Measurements from ENCODE around the gene CDO1. TPM values are rescaled to one million over a fixed set of nuclear protein-coding genes. Genes with fewer than 3 reads are reported as not detected.

Gene CDO1
- total and polyA plus RNA-seq, 2 of the 8 experiments (the other 6 are each of a cell fraction or from before 2014, with no cell fraction given) = 26.1 to 29.5 TPM

DNA sequence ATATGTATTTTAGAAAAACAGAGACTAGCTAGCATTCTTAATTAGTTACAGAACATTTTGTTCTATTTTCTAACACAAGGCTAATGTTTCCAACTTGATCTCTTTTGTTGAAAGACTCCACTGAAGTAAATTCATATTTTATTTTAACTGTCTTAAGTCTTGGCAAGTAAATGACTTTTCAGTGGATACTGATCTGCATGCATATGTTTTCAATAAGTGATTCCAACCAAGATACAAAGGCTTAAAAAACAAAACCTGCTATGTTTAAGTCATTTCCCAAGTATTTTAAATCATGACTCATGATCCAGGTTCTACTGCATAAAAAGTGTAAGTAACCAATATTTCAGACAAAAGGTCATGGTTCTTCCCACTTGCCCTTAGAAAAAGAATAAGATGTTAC, 5.7 kb downstream of the CDO1 start:
- H2BK20ac ChIP-seq (ENCODE audit: low read length) = no peak overlapping the region
- no peak overlapping the region for H3K4ac ChIP-seq (replicated peaks; ENCODE audit: insufficient read length, low read depth, low read length)
- no peak overlapping the region for H3K23ac ChIP-seq (ENCODE audit: insufficient read length)
- H3K9me3 ChIP-seq (ENCODE audit: insufficient read depth in 2 of 2, low read depth in 1 of 2, low read length in 1 of 2) = no peaks in the 10 kb centered on the region
- no peak overlapping the region for H3K9ac ChIP-seq (replicated peaks in 1 of 4; ENCODE audit: extremely low read depth in 1 of 4, low read depth in 3 of 4, low read length in 3 of 4)
- TF ChIP-seq, protein P1, sequence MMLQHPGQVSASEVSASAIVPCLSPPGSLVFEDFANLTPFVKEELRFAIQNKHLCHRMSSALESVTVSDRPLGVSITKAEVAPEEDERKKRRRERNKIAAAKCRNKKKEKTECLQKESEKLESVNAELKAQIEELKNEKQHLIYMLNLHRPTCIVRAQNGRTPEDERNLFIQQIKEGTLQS (IDR thresholded peaks at IDR 0.05; ENCODE audit: insufficient read depth, low read depth, low read length) = no peak
- no peak for TF ChIP-seq POU5F1 (IDR thresholded peaks at IDR 0.05; ENCODE audit: low read depth, low read length)
- no peak for TF ChIP-seq NANOG (IDR thresholded peaks at IDR 0.05; ENCODE audit: insufficient read depth, low read depth, low read length, poor library complexity, severe bottlenecking)
- TF ChIP-seq KDM5A (IDR thresholded peaks at IDR 0.05; ENCODE audit: low read length) = no peak
- TF ChIP-seq POLR2A (IDR thresholded peaks at IDR 0.05; ENCODE audit: control extremely low read depth in 1 of 2, low read depth in 2 of 2, low read length in 2 of 2) = no peak
- no peak for TF ChIP-seq KDM4A (IDR thresholded peaks at IDR 0.05; ENCODE audit: low read depth, low read length, severe bottlenecking)
- TF ChIP-seq BRCA1 (IDR thresholded peaks at IDR 0.05; ENCODE audit: low read depth, low read length) = no peak
- no peak for TF ChIP-seq SP2 (IDR thresholded peaks at IDR 0.05; ENCODE audit: low read length)
- no peak for TF ChIP-seq TCF12 (IDR thresholded peaks at IDR 0.05; ENCODE audit: low read depth, low read length)
- no peak overlapping the region for H2BK120ac ChIP-seq (replicated peaks; ENCODE audit: low read depth, low read length)
- no peak overlapping the region for H2AFZ ChIP-seq (ENCODE audit: low read length)
- H4K5ac ChIP-seq (ENCODE audit: insufficient read length, low read depth, low read length) = no peak overlapping the region
- no peak overlapping the region for H3K56ac ChIP-seq (replicated peaks; ENCODE audit: insufficient read length, low read depth, low read length)
- FAIRE-seq (no peak), DNase-seq (ENCODE audit: low read depth in 1 of 2, low spot score in 2 of 2) (no peak)
- H3K79me2 ChIP-seq (ENCODE audit: control insufficient read depth in 1 of 2, insufficient read depth in 2 of 2, low read length in 2 of 2) = peaks cover 0 to 3% of the 10 kb centered on the region in 2 experiments; a peak in 1 of 4 replicates
- H3K23me2 ChIP-seq (ENCODE audit: low read depth, low read length) = peaks cover 4% of the 10 kb centered on the region
- H3K18ac ChIP-seq (ENCODE audit: extremely low read depth, low read length) = no peak overlapping the region
- CTCF ChIA-PET (ENCODE audit: partially characterized antibody) = interaction anchor here (1.5 kb wide), 1 partner anchor 11 kb away, joined by 5 read pairs; no protein-coding TSS in a partner anchor
- no peak overlapping the region for H4K91ac ChIP-seq (replicated peaks; ENCODE audit: insufficient read length, low read length)
- H2BK15ac ChIP-seq (ENCODE audit: low read length) = no peak overlapping the region
- H3K36me3 ChIP-seq (ENCODE audit: control insufficient read depth in 2 of 4, insufficient read depth in 4 of 4, low read length in 3 of 4) = peaks cover 0 to 19% (median 1%) of the 10 kb centered on the region in 4 experiments; a peak in 5 of 8 replicates
- H4K20me1 ChIP-seq (replicated peaks in 1 of 2; ENCODE audit: control insufficient read depth in 1 of 2, insufficient read depth in 2 of 2, low read length in 2 of 2) = peaks cover 0 to 3% of the 10 kb centered on the region in 2 experiments
- H3K27ac ChIP-seq (ENCODE audit: low read depth, low read length) = no peak overlapping the region
- H2BK12ac ChIP-seq (ENCODE audit: low read depth, low read length) = no peak overlapping the region
- H3K27me3 ChIP-seq (replicated peaks in 1 of 4; ENCODE audit: control insufficient read depth in 3 of 4, extremely low read depth in 1 of 4, insufficient read depth in 3 of 4, low read length in 3 of 4) = peaks cover 0 to 19% (median 11%) of the 10 kb centered on the region in 4 experiments; a peak in 5 of 7 replicates
- H3K4me3 ChIP-seq (ENCODE audit: extremely low read depth in 1 of 4, insufficient read depth in 2 of 4, low read depth in 3 of 4, low read length in 4 of 4) = no peak overlapping the region
- peaks cover 0 to 3% (median 1%) of the 10 kb centered on the region in 4 experiments; a peak in 4 of 7 replicates for H3K4me1 ChIP-seq (replicated peaks in 1 of 4; ENCODE audit: control insufficient read depth in 3 of 4, insufficient read depth in 4 of 4, low read length in 3 of 4)
- H3K79me1 ChIP-seq (ENCODE audit: low read depth, low read length) = no peaks in the 10 kb centered on the region; the same call in 1 of the 2 replicates
- no peak overlapping the region for H3K4me2 ChIP-seq (ENCODE audit: insufficient read depth in 1 of 2, low read depth in 2 of 2, low read length in 2 of 2)
- H2BK5ac ChIP-seq (ENCODE audit: low read depth, low read length) = no peak overlapping the region
- no peak overlapping the region for H2AK5ac ChIP-seq (ENCODE audit: low read depth, low read length)
- POLR2A ChIA-PET (ENCODE audit: partially characterized antibody) = no interaction called here
- H4K8ac ChIP-seq (ENCODE audit: extremely low read depth, insufficient read depth, low read length) = no peak overlapping the region
- H3K14ac ChIP-seq (ENCODE audit: insufficient read length) = no peak overlapping the region
